H1 (cell line): ENCODE results near the gene NUP50. TPM values are rescaled to one million over a fixed set of nuclear protein-coding genes. Genes with fewer than 3 reads are reported as not detected.

Source experiments
- CHD2 ChIP-seq: IDR thresholded peaks from 2 replicates; pipeline ENCODE4 v1.6.1; 2012; ENCODE audit warnings: low read length, improper control_type of control experiment
- GTF2F1 ChIP-seq: IDR thresholded peaks from 2 replicates; pipeline ENCODE4 v1.6.1; 2012; ENCODE audit warnings: low read depth, low read length, improper control_type of control experiment, borderline replicate concordance
- SAP30 ChIP-seq: fragments of 300-600 bp; sonication (generic); IDR thresholded peaks from 2 replicates; pipeline ENCODE4 v1.7.1; 2012; ENCODE audit warnings: low read length, moderate library complexity, mild to moderate bottlenecking, inconsistent platforms; ENCODE audit not compliant: insufficient read depth, insufficient replicate concordance
- SIRT6 ChIP-seq: IDR thresholded peaks from one replicate; pipeline ENCODE4 v1.7.1; 2012; ENCODE audit warnings: low read length, inconsistent platforms
- polyA plus RNA-seq, 7 experiments: library from polyadenylated mRNA; depleted of rRNA in 3 of 7; stranded (reverse) in 5 of 7; unstranded in 2 of 7; fragments of >200 nt in 5 of 7; fragments of 200-250 nt in 2 of 7; gene quantifications; 1 replicate in 5 of 7; 2 replicates in 1 of 7; 4 replicates in 1 of 7; pipeline versions ENCODE4 v1.2.1 to v1.2.3, GENCODE V29; 2011 to 2013; ENCODE audit warnings: missing spikeins in 2 of 7, mixed read lengths in 2 of 7
- total RNA-seq: library from RNA; stranded (reverse); fragmentation: NEBNext Ultra II Directional; extraction: Animal tissue kit (Norgen Biotek cat#: 25700); gene quantifications from 2 replicates; pipeline ENCODE4 v1.2.1, GENCODE V29; 2021

NUP50 gene
- total and polyA plus RNA-seq, 2 of the 8 experiments (the other 6 are each of a cell fraction or from before 2014, with no cell fraction given), result 20.0 to 112 TPM

- TF ChIP-seq SAP30 (no peak), CHD2 (no peak), SIRT6 (no peak), GTF2F1 (no peak)
Observed at GRCh38 chr22:45196308-45196707, 32.6 kb downstream of the NUP50 start (continued).
